ENCODE results near the gene DGAT2. TPM values are rescaled to one million over a fixed set of nuclear protein-coding genes. Genes with fewer than 3 reads are reported as not detected.

DGAT2 gene
- total RNA-seq, 1 experiment from 2014 or later, result 1.6 TPM

DNA sequence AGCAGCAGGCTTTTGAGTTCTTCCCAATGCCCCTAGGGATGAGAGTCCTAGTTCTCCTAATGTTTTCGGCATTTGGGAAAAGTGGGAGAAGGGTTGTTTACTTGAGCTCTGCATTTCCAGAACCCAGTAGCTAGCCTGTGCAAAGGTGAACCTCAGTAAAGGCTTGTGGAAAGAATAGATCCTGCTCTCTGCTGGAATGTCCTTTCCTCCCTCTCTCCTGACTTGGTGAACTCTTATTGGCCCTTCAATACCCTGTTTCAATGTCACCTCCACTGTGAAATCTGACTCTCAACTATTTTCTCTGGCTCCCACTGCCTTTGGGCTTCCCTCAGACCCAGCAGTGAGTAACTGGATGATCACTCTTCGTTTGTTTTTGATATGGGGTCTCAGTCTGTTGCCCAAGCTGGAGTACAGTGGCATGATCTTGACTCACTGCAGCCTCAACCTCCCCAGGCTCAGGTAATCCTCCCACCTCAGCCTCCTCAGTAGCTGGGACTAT, 44.0 kb downstream of the DGAT2 start:
- Mint-ChIP-seq H3K4me3 (no peak overlapping the region), H3K4me1 (peaks cover 19% of the 10 kb centered on the region), H3K27ac (peak overlapping the region; percentile 86), H3K36me3 (no peaks in the 10 kb centered on the region), H3K9me3 (no peaks in the 10 kb centered on the region), H3K27me3 (ENCODE audit: low read depth) (peaks cover 3% of the 10 kb centered on the region)
- ATAC-seq, result peak; percentile 21
- TF ChIP-seq CREM (CRISPR knock-in tag; IDR thresholded peaks at IDR 0.05) (no peak), ZNF396 (CRISPR knock-in tag; IDR thresholded peaks at IDR 0.05; ENCODE audit: borderline replicate concordance) (no peak), NR3C1 (CRISPR knock-in tag; conservative IDR thresholded peaks at IDR 0.05; ENCODE audit: low read depth) (no peak), SOX15 (CRISPR knock-in tag; IDR thresholded peaks at IDR 0.05) (no peak), FOXJ3 (CRISPR knock-in tag; IDR thresholded peaks at IDR 0.05; ENCODE audit: borderline replicate concordance) (no peak), ZNF423 (CRISPR knock-in tag; IDR thresholded peaks at IDR 0.05) (no peak), IRF2 (CRISPR knock-in tag; IDR thresholded peaks at IDR 0.05; ENCODE audit: borderline replicate concordance, low read depth) (no peak), NFYB (CRISPR knock-in tag; conservative IDR thresholded peaks at IDR 0.05; ENCODE audit: low read depth) (no peak), CBFB (CRISPR knock-in tag; IDR thresholded peaks at IDR 0.05; ENCODE audit: low read depth) (no peak), RORB (CRISPR knock-in tag; IDR thresholded peaks at IDR 0.05) (no peak), ZNF263 (CRISPR knock-in tag; IDR thresholded peaks at IDR 0.05; ENCODE audit: low read depth) (no peak)
- TF ChIP-seq, protein P1, sequence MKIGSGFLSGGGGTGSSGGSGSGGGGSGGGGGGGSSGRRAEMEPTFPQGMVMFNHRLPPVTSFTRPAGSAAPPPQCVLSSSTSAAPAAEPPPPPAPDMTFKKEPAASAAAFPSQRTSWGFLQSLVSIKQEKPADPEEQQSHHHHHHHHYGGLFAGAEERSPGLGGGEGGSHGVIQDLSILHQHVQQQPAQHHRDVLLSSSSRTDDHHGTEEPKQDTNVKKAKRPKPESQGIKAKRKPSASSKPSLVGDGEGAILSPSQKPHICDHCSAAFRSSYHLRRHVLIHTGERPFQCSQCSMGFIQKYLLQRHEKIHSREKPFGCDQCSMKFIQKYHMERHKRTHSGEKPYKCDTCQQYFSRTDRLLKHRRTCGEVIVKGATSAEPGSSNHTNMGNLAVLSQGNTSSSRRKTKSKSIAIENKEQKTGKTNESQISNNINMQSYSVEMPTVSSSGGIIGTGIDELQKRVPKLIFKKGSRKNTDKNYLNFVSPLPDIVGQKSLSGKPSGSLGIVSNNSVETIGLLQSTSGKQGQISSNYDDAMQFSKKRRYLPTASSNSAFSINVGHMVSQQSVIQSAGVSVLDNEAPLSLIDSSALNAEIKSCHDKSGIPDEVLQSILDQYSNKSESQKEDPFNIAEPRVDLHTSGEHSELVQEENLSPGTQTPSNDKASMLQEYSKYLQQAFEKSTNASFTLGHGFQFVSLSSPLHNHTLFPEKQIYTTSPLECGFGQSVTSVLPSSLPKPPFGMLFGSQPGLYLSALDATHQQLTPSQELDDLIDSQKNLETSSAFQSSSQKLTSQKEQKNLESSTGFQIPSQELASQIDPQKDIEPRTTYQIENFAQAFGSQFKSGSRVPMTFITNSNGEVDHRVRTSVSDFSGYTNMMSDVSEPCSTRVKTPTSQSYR (CRISPR knock-in tag; IDR thresholded peaks at IDR 0.05), result no peak
- TF ChIP-seq, protein P2, sequence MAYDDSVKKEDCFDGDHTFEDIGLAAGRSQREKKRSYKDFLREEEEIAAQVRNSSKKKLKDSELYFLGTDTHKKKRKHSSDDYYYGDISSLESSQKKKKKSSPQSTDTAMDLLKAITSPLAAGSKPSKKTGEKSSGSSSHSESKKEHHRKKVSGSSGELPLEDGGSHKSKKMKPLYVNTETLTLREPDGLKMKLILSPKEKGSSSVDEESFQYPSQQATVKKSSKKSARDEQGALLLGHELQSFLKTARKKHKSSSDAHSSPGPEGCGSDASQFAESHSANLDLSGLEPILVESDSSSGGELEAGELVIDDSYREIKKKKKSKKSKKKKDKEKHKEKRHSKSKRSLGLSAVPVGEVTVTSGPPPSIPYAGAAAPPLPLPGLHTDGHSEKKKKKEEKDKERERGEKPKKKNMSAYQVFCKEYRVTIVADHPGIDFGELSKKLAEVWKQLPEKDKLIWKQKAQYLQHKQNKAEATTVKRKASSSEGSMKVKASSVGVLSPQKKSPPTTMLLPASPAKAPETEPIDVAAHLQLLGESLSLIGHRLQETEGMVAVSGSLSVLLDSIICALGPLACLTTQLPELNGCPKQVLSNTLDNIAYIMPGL (CRISPR knock-in tag; IDR thresholded peaks at IDR 0.05), result no peak
- TF ChIP-seq, protein P3, sequence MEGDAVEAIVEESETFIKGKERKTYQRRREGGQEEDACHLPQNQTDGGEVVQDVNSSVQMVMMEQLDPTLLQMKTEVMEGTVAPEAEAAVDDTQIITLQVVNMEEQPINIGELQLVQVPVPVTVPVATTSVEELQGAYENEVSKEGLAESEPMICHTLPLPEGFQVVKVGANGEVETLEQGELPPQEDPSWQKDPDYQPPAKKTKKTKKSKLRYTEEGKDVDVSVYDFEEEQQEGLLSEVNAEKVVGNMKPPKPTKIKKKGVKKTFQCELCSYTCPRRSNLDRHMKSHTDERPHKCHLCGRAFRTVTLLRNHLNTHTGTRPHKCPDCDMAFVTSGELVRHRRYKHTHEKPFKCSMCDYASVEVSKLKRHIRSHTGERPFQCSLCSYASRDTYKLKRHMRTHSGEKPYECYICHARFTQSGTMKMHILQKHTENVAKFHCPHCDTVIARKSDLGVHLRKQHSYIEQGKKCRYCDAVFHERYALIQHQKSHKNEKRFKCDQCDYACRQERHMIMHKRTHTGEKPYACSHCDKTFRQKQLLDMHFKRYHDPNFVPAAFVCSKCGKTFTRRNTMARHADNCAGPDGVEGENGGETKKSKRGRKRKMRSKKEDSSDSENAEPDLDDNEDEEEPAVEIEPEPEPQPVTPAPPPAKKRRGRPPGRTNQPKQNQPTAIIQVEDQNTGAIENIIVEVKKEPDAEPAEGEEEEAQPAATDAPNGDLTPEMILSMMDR (IDR thresholded peaks at IDR 0.05), result no peak
- TF ChIP-seq, protein P4, sequence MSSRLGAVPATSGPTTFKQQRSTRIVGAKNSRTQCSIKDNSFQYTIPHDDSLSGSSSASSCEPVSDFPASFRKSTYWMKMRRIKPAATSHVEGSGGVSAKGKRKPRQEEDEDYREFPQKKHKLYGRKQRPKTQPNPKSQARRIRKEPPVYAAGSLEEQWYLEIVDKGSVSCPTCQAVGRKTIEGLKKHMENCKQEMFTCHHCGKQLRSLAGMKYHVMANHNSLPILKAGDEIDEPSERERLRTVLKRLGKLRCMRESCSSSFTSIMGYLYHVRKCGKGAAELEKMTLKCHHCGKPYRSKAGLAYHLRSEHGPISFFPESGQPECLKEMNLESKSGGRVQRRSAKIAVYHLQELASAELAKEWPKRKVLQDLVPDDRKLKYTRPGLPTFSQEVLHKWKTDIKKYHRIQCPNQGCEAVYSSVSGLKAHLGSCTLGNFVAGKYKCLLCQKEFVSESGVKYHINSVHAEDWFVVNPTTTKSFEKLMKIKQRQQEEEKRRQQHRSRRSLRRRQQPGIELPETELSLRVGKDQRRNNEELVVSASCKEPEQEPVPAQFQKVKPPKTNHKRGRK (CRISPR knock-in tag; IDR thresholded peaks at IDR 0.05; ENCODE audit: borderline replicate concordance), result no peak
- TF ChIP-seq, protein P5, sequence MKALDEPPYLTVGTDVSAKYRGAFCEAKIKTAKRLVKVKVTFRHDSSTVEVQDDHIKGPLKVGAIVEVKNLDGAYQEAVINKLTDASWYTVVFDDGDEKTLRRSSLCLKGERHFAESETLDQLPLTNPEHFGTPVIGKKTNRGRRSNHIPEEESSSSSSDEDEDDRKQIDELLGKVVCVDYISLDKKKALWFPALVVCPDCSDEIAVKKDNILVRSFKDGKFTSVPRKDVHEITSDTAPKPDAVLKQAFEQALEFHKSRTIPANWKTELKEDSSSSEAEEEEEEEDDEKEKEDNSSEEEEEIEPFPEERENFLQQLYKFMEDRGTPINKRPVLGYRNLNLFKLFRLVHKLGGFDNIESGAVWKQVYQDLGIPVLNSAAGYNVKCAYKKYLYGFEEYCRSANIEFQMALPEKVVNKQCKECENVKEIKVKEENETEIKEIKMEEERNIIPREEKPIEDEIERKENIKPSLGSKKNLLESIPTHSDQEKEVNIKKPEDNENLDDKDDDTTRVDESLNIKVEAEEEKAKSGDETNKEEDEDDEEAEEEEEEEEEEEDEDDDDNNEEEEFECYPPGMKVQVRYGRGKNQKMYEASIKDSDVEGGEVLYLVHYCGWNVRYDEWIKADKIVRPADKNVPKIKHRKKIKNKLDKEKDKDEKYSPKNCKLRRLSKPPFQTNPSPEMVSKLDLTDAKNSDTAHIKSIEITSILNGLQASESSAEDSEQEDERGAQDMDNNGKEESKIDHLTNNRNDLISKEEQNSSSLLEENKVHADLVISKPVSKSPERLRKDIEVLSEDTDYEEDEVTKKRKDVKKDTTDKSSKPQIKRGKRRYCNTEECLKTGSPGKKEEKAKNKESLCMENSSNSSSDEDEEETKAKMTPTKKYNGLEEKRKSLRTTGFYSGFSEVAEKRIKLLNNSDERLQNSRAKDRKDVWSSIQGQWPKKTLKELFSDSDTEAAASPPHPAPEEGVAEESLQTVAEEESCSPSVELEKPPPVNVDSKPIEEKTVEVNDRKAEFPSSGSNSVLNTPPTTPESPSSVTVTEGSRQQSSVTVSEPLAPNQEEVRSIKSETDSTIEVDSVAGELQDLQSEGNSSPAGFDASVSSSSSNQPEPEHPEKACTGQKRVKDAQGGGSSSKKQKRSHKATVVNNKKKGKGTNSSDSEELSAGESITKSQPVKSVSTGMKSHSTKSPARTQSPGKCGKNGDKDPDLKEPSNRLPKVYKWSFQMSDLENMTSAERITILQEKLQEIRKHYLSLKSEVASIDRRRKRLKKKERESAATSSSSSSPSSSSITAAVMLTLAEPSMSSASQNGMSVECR (CRISPR knock-in tag; IDR thresholded peaks at IDR 0.05; ENCODE audit: borderline replicate concordance), result no peak
- TF ChIP-seq, protein P6, sequence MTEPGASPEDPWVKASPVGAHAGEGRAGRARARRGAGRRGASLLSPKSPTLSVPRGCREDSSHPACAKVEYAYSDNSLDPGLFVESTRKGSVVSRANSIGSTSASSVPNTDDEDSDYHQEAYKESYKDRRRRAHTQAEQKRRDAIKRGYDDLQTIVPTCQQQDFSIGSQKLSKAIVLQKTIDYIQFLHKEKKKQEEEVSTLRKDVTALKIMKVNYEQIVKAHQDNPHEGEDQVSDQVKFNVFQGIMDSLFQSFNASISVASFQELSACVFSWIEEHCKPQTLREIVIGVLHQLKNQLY (CRISPR knock-in tag; IDR thresholded peaks at IDR 0.05), result no peak
- TF ChIP-seq, protein P7, sequence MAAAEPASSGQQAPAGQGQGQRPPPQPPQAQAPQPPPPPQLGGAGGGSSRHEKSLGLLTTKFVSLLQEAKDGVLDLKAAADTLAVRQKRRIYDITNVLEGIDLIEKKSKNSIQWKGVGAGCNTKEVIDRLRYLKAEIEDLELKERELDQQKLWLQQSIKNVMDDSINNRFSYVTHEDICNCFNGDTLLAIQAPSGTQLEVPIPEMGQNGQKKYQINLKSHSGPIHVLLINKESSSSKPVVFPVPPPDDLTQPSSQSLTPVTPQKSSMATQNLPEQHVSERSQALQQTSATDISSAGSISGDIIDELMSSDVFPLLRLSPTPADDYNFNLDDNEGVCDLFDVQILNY (CRISPR knock-in tag; IDR thresholded peaks at IDR 0.05), result no peak
- TF ChIP-seq, protein P8, sequence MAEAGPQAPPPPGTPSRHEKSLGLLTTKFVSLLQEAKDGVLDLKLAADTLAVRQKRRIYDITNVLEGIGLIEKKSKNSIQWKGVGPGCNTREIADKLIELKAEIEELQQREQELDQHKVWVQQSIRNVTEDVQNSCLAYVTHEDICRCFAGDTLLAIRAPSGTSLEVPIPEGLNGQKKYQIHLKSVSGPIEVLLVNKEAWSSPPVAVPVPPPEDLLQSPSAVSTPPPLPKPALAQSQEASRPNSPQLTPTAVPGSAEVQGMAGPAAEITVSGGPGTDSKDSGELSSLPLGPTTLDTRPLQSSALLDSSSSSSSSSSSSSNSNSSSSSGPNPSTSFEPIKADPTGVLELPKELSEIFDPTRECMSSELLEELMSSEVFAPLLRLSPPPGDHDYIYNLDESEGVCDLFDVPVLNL (CRISPR knock-in tag; IDR thresholded peaks at IDR 0.05; ENCODE audit: borderline replicate concordance, low read depth), result no peak
- DNase-seq (ENCODE audit: low spot score), result no peak
- POLR2A ChIA-PET, result no interaction called here
- CTCF ChIA-PET, result interaction anchor here (0.7 to 3.6 kb wide), 4 partner anchors 9 to 648 kb away, joined by 3 to 16 read pairs (median 4); no protein-coding TSS in a partner anchor

Data from WTC11 (cell line).